Muscle of back (tissue), 11 donors: ENCODE data around the gene MSI2. TPM values are rescaled to one million over a fixed set of nuclear protein-coding genes. Genes with fewer than 3 reads are reported as not detected.

Source experiments
- DNase-seq, 3 donors: peaks; one replicate each; pipeline versions ENCODE4 v3.0.0 to v3.0.0-alpha.2; 2013
- polyA plus RNA-seq, 10 donors: library from polyadenylated mRNA; unstranded; fragments of 120-200 nt; gene quantifications; one replicate each; pipeline ENCODE4 v1.2.1, GENCODE V29; 2013; ENCODE audit not compliant: insufficient read length in 10 of 10

Gene MSI2
- polyA plus RNA-seq, 10 donors: 22.9 to 37.2 (median 27.4) TPM

- peak in 1 of 3 donors; percentile 24 for DNase-seq
These were observed 200.3 kb downstream of the MSI2 start for GRCh38 chr17:57456622-57457021.

DNA sequence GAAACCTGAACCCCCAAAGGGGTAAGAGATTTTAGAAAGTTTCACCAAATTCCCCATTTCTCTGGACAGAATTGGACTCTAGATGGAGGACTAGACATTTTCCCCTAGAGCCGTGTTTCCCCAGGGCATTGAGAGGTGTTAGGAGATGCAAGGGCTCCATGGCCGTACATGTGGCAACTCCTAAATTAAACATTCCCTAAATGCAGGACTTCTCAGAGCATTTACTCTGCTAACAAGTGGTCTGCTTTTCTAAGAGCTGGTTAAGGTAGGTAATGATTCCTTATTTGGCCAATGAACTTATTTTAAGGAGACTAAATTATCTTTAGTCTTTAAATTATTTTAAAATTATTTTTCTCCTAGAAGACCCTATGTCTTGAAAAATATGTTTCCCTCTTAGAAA, 200.9 kb downstream of the MSI2 start:
- no peak for DNase-seq

DNA sequence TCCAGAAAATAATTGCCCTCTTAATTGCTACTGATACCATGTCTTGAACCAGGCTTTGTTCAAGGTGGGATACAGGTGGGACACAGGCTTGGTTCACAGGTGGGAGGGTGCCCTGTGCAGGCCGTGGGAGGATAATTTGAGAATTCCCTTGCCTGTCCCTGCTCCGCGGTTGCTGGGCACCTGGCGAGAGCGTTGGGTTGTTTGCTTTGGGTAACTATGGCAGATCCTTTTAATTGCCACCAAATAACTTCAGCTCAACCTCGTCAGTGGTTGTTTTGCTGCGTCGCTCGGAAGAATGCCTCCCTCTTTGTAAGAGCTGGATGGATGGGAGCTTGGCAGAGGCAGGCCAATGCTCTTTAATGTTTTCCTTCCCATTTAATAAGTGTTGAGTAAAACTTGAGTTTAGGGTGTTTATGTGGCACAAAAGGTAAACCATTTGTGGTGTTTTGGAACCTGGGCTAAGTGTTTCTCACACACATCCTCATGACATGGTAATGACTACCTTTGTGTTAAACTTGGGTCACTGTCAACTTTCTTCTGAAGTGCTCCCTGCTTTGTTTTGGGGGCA, 202.5 kb downstream of the MSI2 start:
- DNase-seq: no peak

DNA sequence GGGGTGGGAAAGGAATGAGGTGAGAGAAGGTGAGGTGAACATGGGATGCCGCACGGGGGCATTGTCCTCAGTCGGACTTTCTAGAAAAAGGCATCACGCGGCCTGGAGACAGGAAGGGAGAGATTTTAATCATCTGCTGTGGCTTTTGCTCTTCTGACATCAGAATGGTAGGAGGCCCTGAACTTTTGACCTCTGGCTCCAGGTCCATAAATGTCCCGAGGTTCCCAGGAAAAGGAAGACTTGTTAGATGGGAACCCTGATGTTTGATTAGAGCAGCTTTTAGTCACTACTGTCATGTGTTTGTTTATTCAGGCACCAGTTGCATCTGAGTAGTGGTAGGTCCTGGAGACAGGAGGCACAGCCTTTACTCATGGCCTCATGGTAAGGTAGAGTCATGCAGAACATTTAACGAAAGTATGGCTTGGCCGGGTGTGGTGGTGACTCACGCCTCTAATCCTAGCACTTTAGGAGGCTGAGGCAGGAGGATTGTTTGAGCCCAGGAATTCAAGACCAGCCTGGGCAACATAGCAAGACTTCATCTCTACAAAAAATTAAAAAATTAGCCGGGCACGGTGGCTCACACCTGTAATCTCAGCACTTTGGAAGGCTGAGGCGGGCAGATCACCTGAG, 203.1 kb downstream of the MSI2 start:
- no peak for DNase-seq

DNA sequence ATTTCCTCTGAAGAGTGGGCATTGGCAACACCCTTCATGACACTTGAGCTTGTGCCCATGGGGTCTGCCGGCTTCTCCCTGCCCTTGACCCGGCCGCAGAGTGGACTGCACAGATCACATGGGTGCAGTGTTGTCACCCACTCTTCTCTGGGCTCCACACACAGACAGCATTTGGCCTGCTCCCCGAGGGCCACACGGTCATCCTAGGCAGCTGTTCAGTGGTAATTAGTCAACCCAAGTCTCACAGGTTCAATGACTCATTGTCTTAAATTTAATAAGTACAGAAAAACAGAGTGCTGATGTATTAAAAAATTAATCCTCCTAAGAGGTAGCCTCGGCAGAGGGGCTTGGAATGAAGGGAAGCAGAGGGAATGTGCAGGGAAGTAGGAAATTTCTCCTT, 204.8 kb downstream of the MSI2 start:
- DNase-seq: no peak

GRCh38 chr17:57462007-57462579, 205.8 kb downstream of the MSI2 start:
- DNase-seq: no peak

DNA sequence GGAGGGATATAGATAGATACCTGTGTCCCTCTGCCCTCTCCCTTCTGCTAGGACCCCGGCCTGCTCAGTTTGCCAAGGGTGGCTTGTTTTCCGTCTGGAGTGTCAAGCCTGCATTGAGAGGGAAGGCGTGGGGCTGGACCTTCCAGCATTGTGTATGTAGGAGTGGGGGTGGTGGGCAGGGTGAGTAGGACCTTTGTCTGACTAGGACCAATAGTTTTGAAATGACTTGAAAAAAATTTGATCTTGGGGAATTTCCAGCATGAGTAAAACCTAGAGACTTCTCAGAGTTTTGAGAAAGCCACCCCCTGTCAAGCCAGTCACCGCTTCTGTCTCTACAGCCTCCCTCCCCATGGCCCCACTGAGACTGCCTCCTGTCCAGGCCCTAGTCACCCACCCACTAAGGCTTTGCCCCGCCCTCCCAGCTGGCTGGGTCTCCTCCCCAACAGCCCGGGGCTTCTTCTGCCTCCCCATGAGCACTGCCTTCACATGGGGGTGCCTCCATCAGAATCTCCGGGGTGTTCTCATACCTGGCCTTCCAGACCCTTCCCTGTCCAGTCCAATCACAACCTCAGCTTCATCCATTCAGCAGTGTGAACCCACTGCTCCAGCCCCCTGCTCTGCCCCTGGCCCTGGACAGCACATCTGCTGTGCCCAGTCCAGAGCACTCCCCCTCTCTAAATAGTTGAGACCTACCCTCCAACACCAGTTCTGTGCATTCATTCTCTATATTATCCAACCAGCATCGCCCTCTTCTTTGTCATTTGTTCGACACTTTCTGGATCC, 207.0 kb downstream of the MSI2 start:
- peak in 1 of 3 donors; percentile 61 for DNase-seq

DNA sequence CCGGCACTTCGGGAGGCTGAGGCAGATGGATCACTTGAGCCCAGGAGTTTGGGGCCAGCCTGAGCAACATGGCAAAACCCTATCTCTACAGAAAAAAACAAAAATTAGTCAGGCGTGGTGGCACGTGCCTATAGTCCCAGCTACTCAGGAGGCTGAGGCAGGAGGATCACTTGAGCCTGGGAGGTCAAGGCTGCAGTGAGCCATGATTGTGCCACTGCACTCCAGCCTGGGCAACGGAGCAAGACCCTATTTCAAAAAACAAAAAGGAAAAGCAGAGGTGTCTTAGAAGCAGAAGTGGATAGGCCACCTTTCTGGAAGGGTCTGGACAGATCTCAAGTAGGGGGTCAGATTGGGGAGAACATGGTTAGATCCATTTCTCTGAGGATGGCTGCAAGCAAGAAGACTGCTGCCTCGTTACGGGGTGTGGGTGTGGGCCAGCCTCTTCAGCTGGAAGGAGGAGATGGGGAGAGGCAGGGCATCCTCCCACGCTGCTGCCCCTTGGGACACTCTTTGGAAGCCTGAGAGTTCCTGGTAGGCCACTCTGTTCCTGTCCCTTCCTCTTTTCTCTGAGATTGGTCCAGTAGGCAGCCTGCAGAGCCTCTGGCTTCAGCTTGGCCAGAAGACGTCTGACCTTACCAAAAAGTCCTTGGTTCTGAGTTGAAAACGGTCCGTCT, 208.0 kb downstream of the MSI2 start:
- DNase-seq: no peak

DNA sequence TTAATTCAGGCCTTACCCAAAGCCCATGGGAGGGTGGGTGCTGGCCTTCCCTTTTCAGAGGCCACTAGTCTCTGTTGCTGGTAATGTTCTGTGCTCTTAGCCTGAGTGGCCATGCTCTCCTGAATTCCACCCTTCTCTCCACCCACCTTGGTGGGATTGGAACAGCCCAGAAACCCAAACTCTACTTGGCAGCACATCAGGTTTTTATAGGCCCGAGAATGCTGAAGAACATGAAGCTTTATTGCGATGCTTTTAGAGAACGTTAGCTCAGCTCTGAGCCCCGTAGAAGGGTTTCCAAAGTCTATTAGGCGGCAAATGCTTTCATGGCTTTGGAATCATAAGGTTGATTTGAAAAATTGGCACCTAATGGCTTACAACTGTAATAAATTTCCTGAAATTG, 209.3 kb downstream of the MSI2 start:
- DNase-seq: no peak

GRCh38 chr17:57466017-57466471, 209.7 kb downstream of the MSI2 start:
- DNase-seq: no peak

DNA sequence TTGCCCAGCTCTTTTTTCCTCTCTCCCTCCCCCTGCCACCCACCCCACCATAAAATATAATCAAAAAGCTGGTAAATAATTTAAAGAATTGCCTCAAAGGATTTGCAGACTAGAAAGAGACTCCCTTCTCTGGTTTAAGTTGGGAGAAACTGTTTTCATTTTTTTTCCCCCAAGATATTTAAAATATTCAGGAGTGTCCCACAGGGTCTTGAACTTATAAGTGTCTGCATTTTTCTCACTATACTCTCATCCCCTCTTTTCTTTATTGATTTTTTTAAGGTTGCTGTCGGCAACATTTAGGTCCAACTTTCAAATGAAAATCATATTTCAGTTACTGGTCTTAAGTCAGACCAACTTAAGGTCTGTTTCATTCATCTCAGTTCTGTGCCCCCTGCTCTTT, 210.2 kb downstream of the MSI2 start:
- no peak for DNase-seq

- no peak for DNase-seq
These were observed 210.9 kb downstream of the MSI2 start for GRCh38 chr17:57467226-57467625.

- no peak for DNase-seq
These were observed 211.5 kb downstream of the MSI2 start for GRCh38 chr17:57467801-57468200.

DNA sequence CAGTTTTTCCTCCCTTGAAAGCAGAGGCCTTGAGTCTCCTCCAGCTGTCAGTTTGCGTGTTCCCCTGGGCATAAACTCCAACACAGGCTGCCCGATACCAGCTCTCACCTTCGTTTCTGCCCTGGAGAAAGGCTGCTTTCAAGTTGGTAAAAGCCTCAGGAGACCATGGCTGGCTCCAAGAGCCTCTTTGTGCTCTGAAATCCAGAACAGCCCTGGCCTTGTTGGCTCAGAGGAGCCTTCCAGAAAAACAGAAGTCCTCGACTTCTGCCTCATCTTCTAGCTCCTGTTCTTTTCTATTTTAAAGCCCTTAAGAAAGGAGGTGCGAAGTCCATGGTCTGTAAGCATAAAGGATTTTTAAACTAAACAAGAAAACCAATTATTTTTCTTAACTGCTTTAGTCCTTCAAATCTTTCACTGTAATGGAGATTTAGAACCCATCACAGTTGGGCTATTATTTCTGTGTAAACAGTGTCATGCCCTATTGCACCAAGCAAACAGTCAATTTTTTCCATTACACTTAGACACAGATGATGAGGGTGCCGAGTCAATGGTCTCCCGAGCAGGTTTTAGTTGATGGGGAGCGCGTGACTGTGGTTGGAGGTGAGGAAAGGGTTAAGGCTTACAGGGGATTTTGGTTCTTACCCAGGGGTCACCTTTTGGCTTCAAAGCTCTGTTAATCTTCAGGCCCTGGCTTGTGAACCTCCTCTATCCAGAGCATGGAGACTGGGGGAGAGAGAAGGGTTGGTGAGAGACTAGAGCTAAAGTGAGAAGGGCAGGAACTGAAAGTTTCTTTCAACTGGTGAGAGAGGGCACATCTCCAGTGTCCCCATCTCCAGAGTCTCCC, 212.8 kb downstream of the MSI2 start:
- no peak for DNase-seq

GRCh38 chr17:57470906-57471305, 214.6 kb downstream of the MSI2 start:
- no peak for DNase-seq

DNA sequence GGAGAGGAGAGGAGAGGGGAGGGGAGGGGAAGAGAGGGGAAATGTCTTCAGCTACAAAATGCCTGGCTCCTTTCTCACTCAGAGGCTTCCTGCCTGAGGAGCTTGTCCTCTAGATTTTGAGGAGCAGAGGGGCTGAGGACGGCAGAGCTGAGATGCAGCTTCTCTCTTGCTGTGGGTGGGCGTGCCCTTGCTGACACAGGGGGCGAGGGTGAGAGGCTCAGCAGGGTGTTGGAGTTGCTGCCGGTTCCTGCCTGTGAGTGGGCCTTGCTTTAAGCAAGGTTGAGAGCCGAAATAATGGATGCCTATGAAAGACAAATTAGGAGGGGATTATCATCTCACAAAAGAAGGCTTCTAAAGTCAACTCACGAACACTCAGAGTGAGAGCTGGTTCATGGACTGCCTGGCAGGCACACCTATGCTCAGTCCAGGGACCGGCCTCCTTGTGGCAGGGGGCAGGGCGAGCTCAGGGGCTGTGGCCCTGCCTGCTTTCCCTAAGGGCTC, 215.6 kb downstream of the MSI2 start:
- DNase-seq: peak in 1 of 3 donors; percentile 38

- no peak for DNase-seq
These were observed 219.5 kb downstream of the MSI2 start for GRCh38 chr17:57475796-57476195.

- DNase-seq: no peak
These were observed 221.4 kb downstream of the MSI2 start for GRCh38 chr17:57477522-57478362.

GRCh38 chr17:57478478-57479250, 222.3 kb downstream of the MSI2 start:
- DNase-seq: no peak
